ENCODE results near the gene FAM131B.

FAM131B gene

DNA sequence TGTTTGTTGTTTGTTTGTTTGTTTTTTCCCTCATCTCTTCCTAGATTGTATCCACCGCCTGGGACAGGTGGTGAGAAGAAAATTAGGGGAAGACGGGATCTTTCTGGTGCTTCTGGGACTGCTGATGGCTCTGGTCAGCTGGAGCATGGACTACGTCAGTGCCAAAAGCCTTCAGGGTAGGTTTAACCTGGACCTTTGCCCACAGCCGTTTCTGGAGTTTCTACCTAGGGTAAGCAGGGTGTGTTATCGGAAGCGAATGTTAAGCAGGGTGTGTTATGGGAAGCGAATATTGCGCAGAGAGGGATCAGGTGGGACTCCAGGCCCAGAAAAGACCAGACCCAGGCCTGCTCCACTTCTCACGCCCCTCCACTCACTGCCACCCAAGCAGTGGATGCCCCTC is 41.9 kb downstream of the FAM131B start:
- no peak for DNase-seq

- no peak for DNase-seq
These were observed 43.9 kb downstream of the FAM131B start for GRCh38 chr7:143318661-143319060.

DNA sequence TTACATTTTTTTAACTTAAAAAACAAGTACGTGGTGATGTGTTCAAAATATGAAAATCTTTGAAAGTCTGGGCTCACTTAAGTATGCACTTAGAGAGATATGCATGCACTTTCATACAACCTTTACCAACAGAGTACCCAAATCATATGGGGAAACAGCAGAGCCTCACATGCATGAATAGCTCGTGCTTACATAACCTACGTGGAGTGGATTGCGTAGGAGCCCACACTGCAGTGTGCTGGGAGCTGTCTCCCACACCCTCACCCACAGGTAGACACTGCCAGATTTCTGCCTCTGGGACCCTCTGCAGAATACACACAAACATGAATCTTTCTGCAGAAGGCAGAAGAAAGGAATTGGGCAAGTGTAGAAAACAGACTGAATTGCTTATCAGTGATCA is 46.0 kb downstream of the FAM131B start:
- DNase-seq, result no peak

DNA sequence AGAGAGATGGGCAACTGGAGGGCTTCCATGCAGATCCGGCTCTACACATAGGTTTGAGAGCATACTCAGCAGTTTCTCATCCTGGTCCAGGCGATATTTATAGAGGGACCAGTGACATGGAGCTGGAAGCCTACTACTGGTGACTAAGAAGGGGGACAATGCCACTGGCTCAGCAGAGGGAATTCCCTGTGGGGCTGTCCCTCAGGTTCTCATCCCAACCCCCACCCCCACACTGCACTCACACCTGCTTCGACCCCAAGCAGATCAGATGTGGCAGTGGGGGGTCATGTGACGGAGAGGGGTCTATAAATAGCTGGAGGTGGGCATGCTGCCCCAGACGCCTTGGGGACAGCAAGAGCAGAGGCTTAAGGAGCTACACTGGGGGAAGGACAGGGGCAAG is 46.7 kb downstream of the FAM131B start, which contains the start of gene CLCN1:
CLCN1 (plus strand) TSS at position 336 of the 400 bp plus-strand sequence. CDS start 102 bp downstream, outside the sequence.
- no peak for DNase-seq

GRCh38 chr7:143314127-143314526 is 48.4 kb downstream of the FAM131B start:
- no peak for DNase-seq

DNA sequence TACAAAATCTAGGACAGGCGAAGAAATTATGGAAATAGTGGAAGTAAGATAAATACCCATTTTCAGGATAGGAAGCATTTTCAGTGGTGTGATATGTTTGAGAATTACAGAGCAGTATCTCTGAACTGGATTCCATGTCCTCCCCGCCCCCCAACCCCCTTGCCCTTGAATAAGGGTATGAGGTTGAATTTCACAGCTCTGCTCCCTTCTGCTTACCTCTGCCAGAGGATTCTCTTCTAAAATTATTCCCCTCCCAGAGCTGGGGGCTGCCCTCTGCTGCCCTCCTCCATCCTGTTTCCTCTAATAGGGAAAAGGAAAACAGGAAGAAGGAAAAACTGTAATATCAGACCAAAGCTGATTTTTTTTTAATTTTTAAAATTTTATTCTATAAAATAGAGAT is 53.9 kb downstream of the FAM131B start:
- no peak for DNase-seq

DNA sequence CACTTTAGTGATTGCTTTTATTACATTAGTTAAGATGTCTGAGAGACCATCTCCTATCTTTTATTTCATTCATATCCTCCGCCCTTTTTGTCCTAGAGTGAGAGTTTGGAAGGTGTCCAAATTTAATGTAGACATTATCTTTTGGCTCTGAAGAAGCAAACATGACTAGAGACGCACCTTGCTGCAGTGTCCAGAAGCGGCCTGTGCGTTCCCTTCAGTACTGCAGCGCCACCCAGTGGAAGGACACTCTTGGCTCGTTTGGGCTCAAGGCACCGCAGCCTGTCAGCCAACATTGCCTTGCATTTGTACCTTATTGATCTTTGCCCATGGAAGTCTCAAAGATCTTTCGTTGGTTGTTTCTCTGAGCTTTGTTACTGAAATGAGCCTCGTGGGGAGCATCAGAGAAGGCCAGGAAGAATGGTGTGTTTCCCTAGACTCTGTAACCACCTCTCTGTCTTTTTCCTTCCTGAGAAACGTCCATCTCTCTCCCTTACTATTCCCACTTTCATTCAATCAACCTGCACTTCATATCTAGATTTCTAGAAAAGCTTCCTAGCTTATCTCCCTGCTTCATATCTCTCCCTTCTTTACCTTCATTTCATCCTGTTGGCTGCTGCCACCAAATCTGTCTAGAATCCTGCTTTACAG is 57.0 kb downstream of the FAM131B start:
- DNase-seq, result peak in 1 of 2 experiments; percentile 8

DNA sequence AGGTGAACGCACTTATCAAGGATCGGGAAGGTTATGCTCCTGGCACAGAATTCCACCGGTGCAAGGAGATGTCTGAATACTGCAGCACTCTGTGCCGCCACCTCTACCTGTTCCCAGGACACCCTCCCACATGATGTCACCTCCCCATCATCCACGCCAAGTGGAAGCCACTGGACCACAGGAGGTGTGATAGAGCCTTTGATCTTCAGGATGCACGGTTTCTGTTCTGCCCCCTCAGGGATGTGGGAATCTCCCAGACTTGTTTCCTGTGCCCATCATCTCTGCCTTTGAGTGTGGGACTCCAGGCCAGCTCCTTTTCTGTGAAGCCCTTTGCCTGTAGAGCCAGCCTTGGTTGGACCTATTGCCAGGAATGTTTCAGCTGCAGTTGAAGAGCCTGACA is 57.6 kb downstream of the FAM131B start:
- no peak for DNase-seq

- no peak for DNase-seq
These were observed 58.8 kb downstream of the FAM131B start for GRCh38 chr7:143303733-143304132.
